A673 (cell line): Measurements from ENCODE around the gene OSGEPL1.

Source experiments
- EZH2 ChIP-seq: fragments of 200-600 bp; sonication (generic); IDR thresholded peaks from 2 replicates; pipeline ENCODE4 v1.6.1; 2017; ENCODE audit warnings: borderline replicate concordance, low read depth, mild to moderate bottlenecking, mixed read lengths, antibody characterized with exemption, low read length; ENCODE audit not compliant: poor library complexity, severe bottlenecking
- TF ChIP-seq, protein P1 (sequence below): fragments of 300-800, 200-600 bp; sonication (generic); conservative IDR thresholded peaks from 2 replicates; pipeline ENCODE4 v1.5.1; 2017; ENCODE audit warnings: low read depth, mild to moderate bottlenecking, antibody characterized with exemption, low read length, moderate library complexity, mixed read lengths

DNA sequence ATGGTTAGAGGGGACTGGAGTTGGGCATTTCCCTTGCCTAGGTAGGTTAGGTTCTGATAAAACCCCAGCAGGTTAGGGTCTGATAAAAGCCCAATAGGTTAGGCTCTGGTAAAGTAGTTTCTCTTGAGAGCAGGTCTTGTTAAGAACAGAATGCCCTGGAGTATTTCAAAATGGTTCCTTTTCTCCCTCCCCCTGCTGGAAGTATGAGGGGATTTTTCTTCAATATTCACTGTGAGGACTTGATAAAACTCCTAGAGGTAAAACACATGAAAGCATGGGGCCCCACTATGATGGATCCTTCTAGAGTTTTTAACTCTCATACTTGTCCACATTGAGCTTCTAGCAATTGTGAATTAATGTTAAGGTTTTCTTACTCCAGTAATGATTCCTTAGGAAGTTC is 60.5 kb downstream of the OSGEPL1 start:
- TF ChIP-seq, protein P1, sequence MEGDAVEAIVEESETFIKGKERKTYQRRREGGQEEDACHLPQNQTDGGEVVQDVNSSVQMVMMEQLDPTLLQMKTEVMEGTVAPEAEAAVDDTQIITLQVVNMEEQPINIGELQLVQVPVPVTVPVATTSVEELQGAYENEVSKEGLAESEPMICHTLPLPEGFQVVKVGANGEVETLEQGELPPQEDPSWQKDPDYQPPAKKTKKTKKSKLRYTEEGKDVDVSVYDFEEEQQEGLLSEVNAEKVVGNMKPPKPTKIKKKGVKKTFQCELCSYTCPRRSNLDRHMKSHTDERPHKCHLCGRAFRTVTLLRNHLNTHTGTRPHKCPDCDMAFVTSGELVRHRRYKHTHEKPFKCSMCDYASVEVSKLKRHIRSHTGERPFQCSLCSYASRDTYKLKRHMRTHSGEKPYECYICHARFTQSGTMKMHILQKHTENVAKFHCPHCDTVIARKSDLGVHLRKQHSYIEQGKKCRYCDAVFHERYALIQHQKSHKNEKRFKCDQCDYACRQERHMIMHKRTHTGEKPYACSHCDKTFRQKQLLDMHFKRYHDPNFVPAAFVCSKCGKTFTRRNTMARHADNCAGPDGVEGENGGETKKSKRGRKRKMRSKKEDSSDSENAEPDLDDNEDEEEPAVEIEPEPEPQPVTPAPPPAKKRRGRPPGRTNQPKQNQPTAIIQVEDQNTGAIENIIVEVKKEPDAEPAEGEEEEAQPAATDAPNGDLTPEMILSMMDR = peak; percentile 33; the same call in 1 of the 2 replicates
- no peak for TF ChIP-seq EZH2
